HepG2 (cell line): ENCODE results near the gene TNP2. TPM values are rescaled to one million over a fixed set of nuclear protein-coding genes. Genes with fewer than 3 reads are reported as not detected.

Experiments used
- AGO2 ChIP-seq: fragments of 200-400 bp; formaldehyde crosslinking; optimal IDR thresholded peaks from 2 replicates; pipeline ENCODE3; 2017; ENCODE audit warnings: mild to moderate bottlenecking, low read depth, low read length, moderate library complexity
- BRD4 ChIP-seq: sonication (generic); formaldehyde crosslinking; IDR thresholded peaks from 2 replicates; pipeline ENCODE4 v1.4.0; 2020; ENCODE audit warnings: missing genetic modification reagents
- CCDC6 ChIP-seq: sonication (generic); formaldehyde crosslinking; IDR thresholded peaks from 2 replicates; pipeline ENCODE4 v1.8.1; 2022; ENCODE audit warnings: mild to moderate bottlenecking, missing genetic modification reagents, moderate library complexity
- ESRRA ChIP-seq: sonication (generic); formaldehyde crosslinking; IDR thresholded peaks from 2 replicates; pipeline ENCODE4 v1.5.1; 2020; ENCODE audit warnings: mild to moderate bottlenecking, low read depth, missing genetic modification reagents
- MTA3 ChIP-seq: sonication (generic); formaldehyde crosslinking; IDR thresholded peaks from 2 replicates; pipeline ENCODE4 v1.4.0; 2020; ENCODE audit warnings: missing genetic modification reagents
- NFKBIZ ChIP-seq: IDR thresholded peaks from 2 replicates; pipeline ENCODE4 v1.6.1; 2018; ENCODE audit warnings: missing genetic modification reagents, missing compliant biosample characterization
- SALL1 ChIP-seq: sonication (generic); formaldehyde crosslinking; IDR thresholded peaks from 2 replicates; pipeline ENCODE4 v1.8.0; 2022; ENCODE audit warnings: mild to moderate bottlenecking, missing genetic modification reagents
- ZKSCAN1 ChIP-seq: fragments of 150-350 bp; IDR thresholded peaks from 2 replicates; pipeline ENCODE4 v1.6.1; 2014; ENCODE audit warnings: low read length
- ZMYM3 ChIP-seq: sonication (generic); formaldehyde crosslinking; IDR thresholded peaks from 2 replicates; pipeline ENCODE4 v1.5.1; 2020; ENCODE audit warnings: mild to moderate bottlenecking, missing genetic modification reagents
- ZNF12 ChIP-seq: sonication (generic); formaldehyde crosslinking; IDR thresholded peaks from 2 replicates; pipeline ENCODE4 v1.5.0; 2020; ENCODE audit warnings: missing genetic modification reagents
- ZNF501 ChIP-seq: sonication (generic); formaldehyde crosslinking; IDR thresholded peaks from 2 replicates; pipeline ENCODE4 v1.5.1; 2020; ENCODE audit warnings: mild to moderate bottlenecking, moderate library complexity, missing genetic modification reagents
- ZNF562 ChIP-seq: sonication (generic); formaldehyde crosslinking; IDR thresholded peaks from 2 replicates; pipeline ENCODE4 v1.8.0; 2022; ENCODE audit warnings: missing genetic modification reagents, borderline replicate concordance
- ZNF564 ChIP-seq: sonication (generic); formaldehyde crosslinking; IDR thresholded peaks from 2 replicates; pipeline ENCODE4 v1.8.1; 2023; ENCODE audit warnings: mild to moderate bottlenecking, missing genetic modification reagents
- ZNF7 ChIP-seq: IDR thresholded peaks from 2 replicates; pipeline ENCODE4 v1.6.1; 2016; ENCODE audit warnings: missing biosample characterization, missing genetic modification reagents
- ZNF891 ChIP-seq: sonication (generic); formaldehyde crosslinking; IDR thresholded peaks from 2 replicates; pipeline ENCODE4 v1.5.0; 2020; ENCODE audit warnings: mild to moderate bottlenecking, missing genetic modification reagents
- polyA plus RNA-seq, 8 experiments: library from polyadenylated mRNA; depleted of rRNA in 3 of 8; stranded (reverse) in 7 of 8; unstranded in 1 of 8; fragments of >200 nt; fragmentation: Illumina TruSeq in 4 of 8; extraction: Trizol in 4 of 8; gene quantifications; 2 replicates each; pipeline versions ENCODE4 v1.2.1 to v1.2.3, GENCODE V29; 2011 to 2016; ENCODE audit warnings: low read depth in 4 of 8, missing spikeins in 1 of 8, mixed read lengths in 1 of 8; ENCODE audit not compliant: insufficient read depth in 1 of 8
- total RNA-seq, 5 experiments: library from RNA; depleted of rRNA; stranded (reverse); fragments of >200 nt; fragmentation: Illumina TruSeq; extraction: Trizol; gene quantifications; 2 replicates each; pipeline ENCODE4 v1.2.3, GENCODE V29; 2016; ENCODE audit warnings: low read depth in 1 of 5
- TF ChIP-seq, protein P1 (sequence below): sonication (generic); formaldehyde crosslinking; IDR thresholded peaks from 2 replicates; pipeline ENCODE4 v1.4.0; 2020; ENCODE audit warnings: missing genetic modification reagents, borderline replicate concordance
- TF ChIP-seq, protein P2 (sequence below): sonication (generic); formaldehyde crosslinking; IDR thresholded peaks from 2 replicates; pipeline ENCODE4 v1.8.0; 2022; ENCODE audit warnings: missing genetic modification reagents, low read depth, mild to moderate bottlenecking, borderline replicate concordance
- TF ChIP-seq, protein P3 (sequence below): sonication (generic); formaldehyde crosslinking; IDR thresholded peaks from 2 replicates; pipeline ENCODE4 v1.4.0; 2020; ENCODE audit warnings: mild to moderate bottlenecking, missing genetic modification reagents
- TF ChIP-seq, protein P4 (sequence below): sonication (generic); formaldehyde crosslinking; IDR thresholded peaks from 2 replicates; pipeline ENCODE4 v1.5.1; 2020; ENCODE audit warnings: mild to moderate bottlenecking, missing genetic modification reagents, borderline replicate concordance
- TF ChIP-seq, protein P5 (sequence below): sonication (generic); formaldehyde crosslinking; IDR thresholded peaks from 2 replicates; pipeline ENCODE4 v1.5.1; 2020; ENCODE audit warnings: missing genetic modification reagents, mild to moderate bottlenecking, borderline replicate concordance
- TF ChIP-seq, protein P6 (sequence below): sonication (generic); formaldehyde crosslinking; IDR thresholded peaks from 2 replicates; pipeline ENCODE4 v1.5.0; 2020; ENCODE audit warnings: missing genetic modification reagents

TNP2 gene
- total and polyA plus RNA-seq, 2 of the 13 experiments (the other 11 are each of a cell fraction or from before 2014, with no cell fraction given): not detected

DNA sequence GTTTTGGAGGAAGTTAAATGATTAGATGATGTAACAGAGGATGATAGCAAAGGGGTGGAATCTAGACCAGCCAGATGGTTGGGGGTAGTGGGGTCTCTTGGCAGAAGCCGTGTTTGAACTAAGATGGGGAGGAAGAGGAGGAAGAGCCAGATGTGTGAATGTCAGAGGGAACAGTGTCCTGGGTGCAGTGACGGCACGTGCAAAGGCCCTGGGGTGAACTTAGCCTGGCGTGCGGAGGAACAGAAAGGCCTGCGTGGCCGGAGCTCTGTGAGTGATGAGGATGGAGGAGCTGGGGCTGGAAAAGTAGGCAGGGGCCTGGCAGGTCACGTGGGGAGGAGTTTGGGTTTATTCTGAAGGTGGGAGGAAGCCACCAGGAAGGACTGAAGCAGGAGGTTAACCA lies 49.7 kb upstream of the TNP2 start (continued):
- TF ChIP-seq, protein P1, sequence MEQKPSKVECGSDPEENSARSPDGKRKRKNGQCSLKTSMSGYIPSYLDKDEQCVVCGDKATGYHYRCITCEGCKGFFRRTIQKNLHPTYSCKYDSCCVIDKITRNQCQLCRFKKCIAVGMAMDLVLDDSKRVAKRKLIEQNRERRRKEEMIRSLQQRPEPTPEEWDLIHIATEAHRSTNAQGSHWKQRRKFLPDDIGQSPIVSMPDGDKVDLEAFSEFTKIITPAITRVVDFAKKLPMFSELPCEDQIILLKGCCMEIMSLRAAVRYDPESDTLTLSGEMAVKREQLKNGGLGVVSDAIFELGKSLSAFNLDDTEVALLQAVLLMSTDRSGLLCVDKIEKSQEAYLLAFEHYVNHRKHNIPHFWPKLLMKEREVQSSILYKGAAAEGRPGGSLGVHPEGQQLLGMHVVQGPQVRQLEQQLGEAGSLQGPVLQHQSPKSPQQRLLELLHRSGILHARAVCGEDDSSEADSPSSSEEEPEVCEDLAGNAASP: no peak
- TF ChIP-seq AGO2 (no peak), ZNF12 (CRISPR knock-in tag) (no peak), BRD4 (CRISPR knock-in tag) (no peak), ZNF562 (no peak), ZKSCAN1 (no peak), SALL1 (peak; percentile 18; the same call in 1 of the 2 replicates), ESRRA (no peak), ZNF564 (CRISPR knock-in tag) (no peak), ZNF7 (no peak), MTA3 (CRISPR knock-in tag) (no peak), ZNF891 (CRISPR knock-in tag) (no peak), NFKBIZ (CRISPR knock-in tag) (no peak), CCDC6 (CRISPR knock-in tag) (no peak), ZNF501 (CRISPR knock-in tag) (no peak), ZMYM3 (CRISPR knock-in tag) (peak; percentile 90)
- TF ChIP-seq, protein P2, sequence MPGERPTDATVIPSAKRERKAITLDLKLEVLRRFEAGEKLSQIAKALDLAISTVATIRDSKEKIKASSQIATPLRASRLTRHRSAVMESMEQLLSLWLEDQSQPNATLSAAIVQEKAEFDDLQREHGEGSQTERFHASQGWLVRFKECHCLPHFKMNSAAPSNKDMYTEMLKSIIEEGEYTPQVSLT: no peak
- TF ChIP-seq, protein P3, sequence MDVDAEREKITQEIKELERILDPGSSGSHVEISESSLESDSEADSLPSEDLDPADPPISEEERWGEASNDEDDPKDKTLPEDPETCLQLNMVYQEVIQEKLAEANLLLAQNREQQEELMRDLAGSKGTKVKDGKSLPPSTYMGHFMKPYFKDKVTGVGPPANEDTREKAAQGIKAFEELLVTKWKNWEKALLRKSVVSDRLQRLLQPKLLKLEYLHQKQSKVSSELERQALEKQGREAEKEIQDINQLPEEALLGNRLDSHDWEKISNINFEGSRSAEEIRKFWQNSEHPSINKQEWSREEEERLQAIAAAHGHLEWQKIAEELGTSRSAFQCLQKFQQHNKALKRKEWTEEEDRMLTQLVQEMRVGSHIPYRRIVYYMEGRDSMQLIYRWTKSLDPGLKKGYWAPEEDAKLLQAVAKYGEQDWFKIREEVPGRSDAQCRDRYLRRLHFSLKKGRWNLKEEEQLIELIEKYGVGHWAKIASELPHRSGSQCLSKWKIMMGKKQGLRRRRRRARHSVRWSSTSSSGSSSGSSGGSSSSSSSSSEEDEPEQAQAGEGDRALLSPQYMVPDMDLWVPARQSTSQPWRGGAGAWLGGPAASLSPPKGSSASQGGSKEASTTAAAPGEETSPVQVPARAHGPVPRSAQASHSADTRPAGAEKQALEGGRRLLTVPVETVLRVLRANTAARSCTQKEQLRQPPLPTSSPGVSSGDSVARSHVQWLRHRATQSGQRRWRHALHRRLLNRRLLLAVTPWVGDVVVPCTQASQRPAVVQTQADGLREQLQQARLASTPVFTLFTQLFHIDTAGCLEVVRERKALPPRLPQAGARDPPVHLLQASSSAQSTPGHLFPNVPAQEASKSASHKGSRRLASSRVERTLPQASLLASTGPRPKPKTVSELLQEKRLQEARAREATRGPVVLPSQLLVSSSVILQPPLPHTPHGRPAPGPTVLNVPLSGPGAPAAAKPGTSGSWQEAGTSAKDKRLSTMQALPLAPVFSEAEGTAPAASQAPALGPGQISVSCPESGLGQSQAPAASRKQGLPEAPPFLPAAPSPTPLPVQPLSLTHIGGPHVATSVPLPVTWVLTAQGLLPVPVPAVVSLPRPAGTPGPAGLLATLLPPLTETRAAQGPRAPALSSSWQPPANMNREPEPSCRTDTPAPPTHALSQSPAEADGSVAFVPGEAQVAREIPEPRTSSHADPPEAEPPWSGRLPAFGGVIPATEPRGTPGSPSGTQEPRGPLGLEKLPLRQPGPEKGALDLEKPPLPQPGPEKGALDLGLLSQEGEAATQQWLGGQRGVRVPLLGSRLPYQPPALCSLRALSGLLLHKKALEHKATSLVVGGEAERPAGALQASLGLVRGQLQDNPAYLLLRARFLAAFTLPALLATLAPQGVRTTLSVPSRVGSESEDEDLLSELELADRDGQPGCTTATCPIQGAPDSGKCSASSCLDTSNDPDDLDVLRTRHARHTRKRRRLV (CRISPR knock-in tag): no peak
- TF ChIP-seq, protein P4, sequence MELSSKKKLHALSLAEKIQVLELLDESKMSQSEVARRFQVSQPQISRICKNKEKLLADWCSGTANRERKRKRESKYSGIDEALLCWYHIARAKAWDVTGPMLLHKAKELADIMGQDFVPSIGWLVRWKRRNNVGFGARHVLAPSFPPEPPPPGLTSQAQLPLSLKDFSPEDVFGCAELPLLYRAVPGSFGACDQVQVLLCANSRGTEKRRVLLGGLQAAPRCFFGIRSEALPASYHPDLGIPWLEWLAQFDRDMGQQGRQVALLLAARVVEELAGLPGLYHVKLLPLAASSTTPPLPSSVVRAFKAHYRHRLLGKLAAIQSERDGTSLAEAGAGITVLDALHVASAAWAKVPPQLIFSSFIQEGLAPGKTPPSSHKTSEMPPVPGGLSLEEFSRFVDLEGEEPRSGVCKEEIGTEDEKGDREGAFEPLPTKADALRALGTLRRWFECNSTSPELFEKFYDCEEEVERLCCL (CRISPR knock-in tag): no peak
- TF ChIP-seq, protein P5, sequence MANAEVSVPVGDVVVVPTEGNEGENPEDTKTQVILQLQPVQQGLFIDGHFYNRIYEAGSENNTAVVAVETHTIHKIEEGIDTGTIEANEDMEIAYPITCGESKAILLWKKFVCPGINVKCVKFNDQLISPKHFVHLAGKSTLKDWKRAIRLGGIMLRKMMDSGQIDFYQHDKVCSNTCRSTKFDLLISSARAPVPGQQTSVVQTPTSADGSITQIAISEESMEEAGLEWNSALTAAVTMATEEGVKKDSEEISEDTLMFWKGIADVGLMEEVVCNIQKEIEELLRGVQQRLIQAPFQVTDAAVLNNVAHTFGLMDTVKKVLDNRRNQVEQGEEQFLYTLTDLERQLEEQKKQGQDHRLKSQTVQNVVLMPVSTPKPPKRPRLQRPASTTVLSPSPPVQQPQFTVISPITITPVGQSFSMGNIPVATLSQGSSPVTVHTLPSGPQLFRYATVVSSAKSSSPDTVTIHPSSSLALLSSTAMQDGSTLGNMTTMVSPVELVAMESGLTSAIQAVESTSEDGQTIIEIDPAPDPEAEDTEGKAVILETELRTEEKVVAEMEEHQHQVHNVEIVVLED (CRISPR knock-in tag): no peak
- TF ChIP-seq, protein P6, sequence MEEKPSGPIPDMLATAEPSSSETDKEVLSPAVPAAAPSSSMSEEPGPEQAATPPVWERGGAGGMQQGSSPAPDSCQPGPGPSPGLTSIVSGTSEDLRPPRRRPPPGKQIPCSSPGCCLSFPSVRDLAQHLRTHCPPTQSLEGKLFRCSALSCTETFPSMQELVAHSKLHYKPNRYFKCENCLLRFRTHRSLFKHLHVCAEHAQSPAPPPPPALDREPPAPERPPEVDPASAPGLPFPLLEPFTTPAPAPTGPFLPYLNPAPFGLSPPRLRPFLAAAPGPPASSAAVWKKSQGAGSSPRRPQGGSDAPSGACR: no peak
